OCI-LY3 (cell line): ENCODE data around the gene IRX4.

Source experiments
- H2AFZ ChIP-seq: fragments of 200-600, 300-600 bp; shearing (Covaris generic); 2 replicates; pipeline ENCODE4 v1.6.0; 2014; ENCODE audit warnings: antibody characterized with exemption, low read depth, low read length
- H3K27ac ChIP-seq: fragments of 200-600, 300-600 bp; sonication (generic); 2 replicates; pipeline ENCODE4 v1.5.1; 2014; ENCODE audit warnings: mild to moderate bottlenecking, low read length, moderate library complexity, mixed read lengths
- H3K27me3 ChIP-seq: fragments of 200-600, 300-600 bp; sonication (generic); 2 replicates; pipeline ENCODE4 v1.6.1; 2014; ENCODE audit warnings: low read depth, low read length, mixed read lengths
- H3K36me3 ChIP-seq: fragments of 200-600, 300-600 bp; sonication (generic); replicated peaks from 2 replicates; pipeline ENCODE3; 2014; ENCODE audit warnings: low read depth, low read length, mixed read lengths
- H3K4me1 ChIP-seq: fragments of 300-600, 200-600 bp; sonication (generic); 2 replicates; pipeline ENCODE4 v1.6.1; 2014; ENCODE audit warnings: low read length, mixed read lengths
- H3K4me2 ChIP-seq: fragments of 200-600, 300-600 bp; sonication (generic); 2 replicates; pipeline ENCODE4 v1.6.1; 2014; ENCODE audit warnings: low read length, mixed read lengths
- H3K4me3 ChIP-seq: fragments of 300-600, 200-600 bp; sonication (generic); 2 replicates; pipeline ENCODE4 v1.5.1; 2014; ENCODE audit warnings: antibody characterized with exemption, mild to moderate bottlenecking, low read length, moderate library complexity
- H3K79me2 ChIP-seq: fragments of 300-600, 200-600 bp; shearing (Covaris generic); 2 replicates; pipeline ENCODE4 v1.6.1; 2014; ENCODE audit warnings: mild to moderate bottlenecking, low read length, mixed read lengths
- H3K9ac ChIP-seq: fragments of 300-600, 200-600 bp; shearing (Covaris generic); 2 replicates; pipeline ENCODE4 v1.6.0; 2014; ENCODE audit warnings: mild to moderate bottlenecking, low read length, moderate library complexity
- H3K9me3 ChIP-seq: fragments of 200-600, 300-600 bp; shearing (Covaris generic); 2 replicates; pipeline ENCODE4 v1.6.1; 2014; ENCODE audit warnings: low read length, mixed read lengths; ENCODE audit not compliant: insufficient read depth
- H4K20me1 ChIP-seq: fragments of 200-600, 300-600 bp; sonication (generic); 2 replicates; pipeline ENCODE4 v1.6.1; 2016; ENCODE audit warnings: low read length, mixed read lengths; ENCODE audit not compliant: insufficient read depth
- EZH2phosphoT487 ChIP-seq: fragments of 200-600 bp; shearing (Covaris generic); IDR thresholded peaks from 2 replicates; pipeline ENCODE4 v1.6.1; 2018; ENCODE audit warnings: antibody characterized with exemption, mixed run types, low read depth
- TF ChIP-seq, protein P1 (sequence below): fragments of 200-600, 300-600 bp; sonication (generic); IDR thresholded peaks from 2 replicates; pipeline ENCODE4 v1.5.1; 2014; ENCODE audit warnings: antibody characterized with exemption, low read length, low read depth

The IRX4 gene

GRCh38 chr5:1881098-1881572 lies 1.6 kb downstream of the IRX4 start:
- H3K36me3 ChIP-seq, result no peaks in the 10 kb centered on the region
- TF ChIP-seq, protein P1, sequence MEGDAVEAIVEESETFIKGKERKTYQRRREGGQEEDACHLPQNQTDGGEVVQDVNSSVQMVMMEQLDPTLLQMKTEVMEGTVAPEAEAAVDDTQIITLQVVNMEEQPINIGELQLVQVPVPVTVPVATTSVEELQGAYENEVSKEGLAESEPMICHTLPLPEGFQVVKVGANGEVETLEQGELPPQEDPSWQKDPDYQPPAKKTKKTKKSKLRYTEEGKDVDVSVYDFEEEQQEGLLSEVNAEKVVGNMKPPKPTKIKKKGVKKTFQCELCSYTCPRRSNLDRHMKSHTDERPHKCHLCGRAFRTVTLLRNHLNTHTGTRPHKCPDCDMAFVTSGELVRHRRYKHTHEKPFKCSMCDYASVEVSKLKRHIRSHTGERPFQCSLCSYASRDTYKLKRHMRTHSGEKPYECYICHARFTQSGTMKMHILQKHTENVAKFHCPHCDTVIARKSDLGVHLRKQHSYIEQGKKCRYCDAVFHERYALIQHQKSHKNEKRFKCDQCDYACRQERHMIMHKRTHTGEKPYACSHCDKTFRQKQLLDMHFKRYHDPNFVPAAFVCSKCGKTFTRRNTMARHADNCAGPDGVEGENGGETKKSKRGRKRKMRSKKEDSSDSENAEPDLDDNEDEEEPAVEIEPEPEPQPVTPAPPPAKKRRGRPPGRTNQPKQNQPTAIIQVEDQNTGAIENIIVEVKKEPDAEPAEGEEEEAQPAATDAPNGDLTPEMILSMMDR, result no peak
- no peak for TF ChIP-seq EZH2phosphoT487
- no peaks in the 10 kb centered on the region for H3K27me3 ChIP-seq
- H3K4me1 ChIP-seq, result no peaks in the 10 kb centered on the region
- no peaks in the 10 kb centered on the region for H4K20me1 ChIP-seq
- no peaks in the 10 kb centered on the region for H3K9me3 ChIP-seq
- H3K27ac ChIP-seq, result no peak overlapping the region
- H3K4me2 ChIP-seq, result no peak overlapping the region
- H3K9ac ChIP-seq, result no peak overlapping the region
- H3K79me2 ChIP-seq, result no peaks in the 10 kb centered on the region
- no peak overlapping the region for H3K4me3 ChIP-seq
- no peak overlapping the region for H2AFZ ChIP-seq

GRCh38 chr5:1880377-1881025 lies 2.2 kb downstream of the IRX4 start:
- Histone ChIP-seq H2AFZ (no peak overlapping the region), H3K79me2 (no peaks in the 10 kb centered on the region), H3K27me3 (no peaks in the 10 kb centered on the region), H3K9ac (no peak overlapping the region), H3K4me2 (no peak overlapping the region), H3K36me3 (no peaks in the 10 kb centered on the region), H3K27ac (no peak overlapping the region), H3K4me3 (no peak overlapping the region), H4K20me1 (no peaks in the 10 kb centered on the region), H3K4me1 (no peaks in the 10 kb centered on the region), H3K9me3 (no peaks in the 10 kb centered on the region)
- no peak for TF ChIP-seq EZH2phosphoT487
- TF ChIP-seq, protein P1, result no peak

GRCh38 chr5:1879292-1880263 lies 3.1 kb downstream of the IRX4 start:
- Histone ChIP-seq H2AFZ (no peak overlapping the region), H3K36me3 (no peaks in the 10 kb centered on the region), H3K4me2 (no peak overlapping the region), H3K27me3 (no peaks in the 10 kb centered on the region), H3K9me3 (no peaks in the 10 kb centered on the region), H3K9ac (no peak overlapping the region), H4K20me1 (no peaks in the 10 kb centered on the region), H3K27ac (no peak overlapping the region), H3K4me3 (no peak overlapping the region), H3K4me1 (no peaks in the 10 kb centered on the region), H3K79me2 (no peaks in the 10 kb centered on the region)
- no peak for TF ChIP-seq EZH2phosphoT487
- TF ChIP-seq, protein P1, result no peak
